GM21360 (cell line): ENCODE data around the gene PPFIA2.

Experiments
- ATAC-seq: cut with Tn5 transposase; IDR thresholded peaks from one replicate; pipeline ENCODE4 v1.9.1; 2021; ENCODE audit warnings: mild to moderate bottlenecking, moderate library complexity; ENCODE audit not compliant: unreplicated experiment

PPFIA2 gene

DNA sequence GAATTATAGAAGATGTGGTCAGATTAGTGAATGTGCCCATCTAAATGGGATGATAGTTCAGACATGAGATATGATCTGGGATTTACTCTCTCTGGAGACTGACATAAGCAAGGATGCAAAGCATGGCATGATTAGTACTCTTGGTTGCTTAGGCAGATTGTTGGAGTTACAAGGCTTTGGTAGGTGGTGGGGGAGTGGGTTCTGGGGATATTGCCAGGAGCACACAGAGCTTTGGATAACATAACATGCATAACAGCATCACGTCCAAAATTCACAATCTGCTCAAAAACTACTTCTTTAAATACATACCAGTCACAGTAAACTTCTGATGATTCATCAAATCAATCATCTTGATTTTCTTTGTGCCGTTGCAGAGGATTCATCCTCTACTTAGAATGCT lies 393.9 kb downstream of the PPFIA2 start:
- ATAC-seq = no peak

DNA sequence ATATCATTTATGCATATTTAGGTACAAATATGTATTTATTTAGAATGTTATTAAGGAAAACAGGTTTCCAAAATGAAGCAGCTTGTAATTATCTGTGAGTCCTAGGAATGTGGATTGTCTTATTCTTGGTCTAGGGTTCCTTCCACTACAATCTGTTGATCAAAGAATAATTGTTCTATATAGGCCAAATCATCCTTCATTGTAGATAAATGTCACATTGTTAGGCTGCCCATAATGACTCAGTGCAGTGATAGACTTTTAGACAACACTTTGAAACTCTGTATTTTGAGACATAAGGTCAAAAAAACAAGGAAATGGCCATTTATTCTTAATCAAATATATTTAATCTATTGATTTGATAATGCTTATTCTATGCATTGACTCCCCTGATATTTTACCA lies 398.2 kb downstream of the PPFIA2 start:
- no peak for ATAC-seq

DNA sequence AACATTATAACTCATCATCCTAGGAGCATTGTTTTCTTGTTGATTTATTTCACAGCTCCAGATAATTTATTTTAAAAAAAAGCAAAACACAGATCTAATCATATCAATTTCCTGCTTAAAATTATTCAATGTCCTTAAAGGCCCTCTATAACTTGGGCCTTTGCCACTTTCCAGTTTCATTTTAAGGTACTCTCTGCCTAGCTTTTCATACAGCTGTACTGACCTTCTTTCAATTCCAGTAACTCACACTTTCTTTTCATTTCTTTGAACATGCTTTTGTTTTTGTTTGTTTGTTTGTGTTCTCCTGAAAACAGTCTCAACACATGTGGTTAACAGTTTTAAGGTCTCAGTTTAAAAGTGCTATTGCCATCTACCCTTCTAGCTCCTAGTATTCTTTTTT lies 399.4 kb downstream of the PPFIA2 start:
- no peak for ATAC-seq

DNA sequence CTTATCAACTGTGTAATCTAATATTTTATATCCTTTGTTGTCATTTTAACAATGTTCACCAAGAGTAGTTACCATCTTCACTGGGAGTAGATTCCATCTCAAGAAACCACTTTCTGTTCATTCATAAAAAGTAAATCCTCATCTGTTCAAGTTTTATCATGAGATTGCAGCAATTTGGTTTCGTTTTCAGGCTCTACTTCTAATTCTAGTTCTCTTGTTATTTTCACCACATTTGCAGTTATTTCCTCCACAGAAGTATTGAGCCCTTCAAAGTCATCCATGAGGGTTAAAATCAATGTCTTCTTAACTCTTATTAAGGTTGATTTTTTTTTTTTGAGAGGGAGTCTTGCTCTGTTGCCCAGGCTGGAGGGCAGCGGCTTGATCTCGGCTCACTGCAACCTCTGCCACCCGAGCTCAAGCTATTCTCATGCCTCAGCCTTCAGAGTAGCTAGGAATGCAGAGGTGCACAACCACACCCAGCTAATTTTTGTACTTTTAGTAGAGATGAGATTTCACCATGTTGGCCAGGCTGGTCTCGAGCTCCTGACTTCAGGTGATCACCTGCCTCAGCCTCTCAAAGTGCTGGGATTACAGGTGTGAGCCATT lies 404.7 kb downstream of the PPFIA2 start:
- ATAC-seq = no peak

DNA sequence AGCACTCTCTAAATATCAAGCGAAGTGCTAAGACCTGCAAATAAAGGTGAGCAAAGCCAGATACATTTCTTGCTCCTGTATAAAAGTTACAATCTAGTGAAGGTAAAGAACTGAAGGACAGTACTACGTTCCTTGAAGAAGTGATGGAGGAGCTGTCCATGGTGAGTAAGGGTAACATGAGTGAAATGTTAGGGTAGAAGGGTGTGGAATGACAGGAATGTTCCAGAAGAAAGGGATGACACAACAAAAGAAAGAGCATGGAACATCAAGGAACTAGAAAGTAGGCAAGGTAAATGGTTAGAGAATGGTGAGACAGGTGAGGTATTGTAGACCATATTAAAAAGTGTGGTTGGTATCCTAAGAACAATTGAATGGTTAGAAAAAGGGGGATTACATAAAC lies 408.8 kb downstream of the PPFIA2 start:
- ATAC-seq = no peak

DNA sequence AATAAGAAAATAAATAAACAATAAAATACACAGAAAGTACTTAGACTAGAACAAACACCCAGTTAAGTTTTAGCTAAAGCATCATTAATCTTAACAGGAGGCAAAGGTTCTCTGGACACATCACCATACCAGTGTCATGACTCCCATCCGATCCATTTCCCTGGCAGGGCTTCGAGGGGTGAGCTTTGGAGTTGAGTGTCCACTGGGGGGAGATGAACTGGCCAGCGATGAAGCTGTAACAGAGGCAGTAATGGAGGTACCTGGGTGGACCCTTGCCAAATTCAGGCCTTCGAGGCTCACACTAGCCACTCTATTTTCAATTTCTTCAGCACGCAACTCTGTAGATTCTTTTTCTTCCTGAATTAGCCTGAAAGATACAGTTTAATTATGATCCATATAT lies 411.7 kb downstream of the PPFIA2 start:
- ATAC-seq = no peak

DNA sequence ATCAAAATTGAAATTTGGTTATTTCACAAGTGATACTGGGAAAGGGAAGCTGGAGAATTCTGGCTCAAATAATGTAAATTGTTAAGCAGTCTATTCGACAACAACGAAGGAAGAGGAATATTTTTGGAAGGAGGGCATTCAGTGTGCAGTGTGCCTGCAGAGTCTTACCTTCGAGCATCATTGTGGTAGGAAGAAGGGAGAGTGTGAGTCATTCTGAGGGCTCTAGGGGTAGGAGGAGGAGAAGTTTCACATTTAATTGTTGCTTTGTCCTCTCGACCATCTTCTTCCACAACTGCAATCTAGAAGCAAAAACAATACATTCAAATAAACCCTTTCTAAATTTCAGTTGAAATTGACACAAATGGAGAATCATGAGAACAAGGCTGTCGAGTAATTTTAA lies 418.2 kb downstream of the PPFIA2 start:
- no peak for ATAC-seq

DNA sequence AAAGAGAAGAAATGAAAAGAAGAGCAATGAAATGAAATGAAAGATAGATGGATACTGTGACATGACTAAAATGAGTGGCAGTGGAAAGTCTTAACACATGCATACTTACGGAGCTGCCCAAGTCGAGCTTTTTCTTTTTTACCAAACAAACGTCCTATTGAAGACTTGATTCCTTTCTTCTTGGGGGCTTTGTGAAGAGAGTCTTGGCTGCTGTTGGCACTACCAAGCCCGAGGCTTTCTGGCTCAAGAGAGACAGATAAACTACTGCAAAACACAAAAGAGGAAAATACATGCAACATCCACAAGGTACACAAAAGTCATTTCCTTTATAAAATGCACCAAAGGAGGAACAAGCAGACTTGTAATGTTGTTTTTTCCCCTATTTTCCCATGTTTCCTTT lies 420.1 kb downstream of the PPFIA2 start:
- no peak for ATAC-seq

DNA sequence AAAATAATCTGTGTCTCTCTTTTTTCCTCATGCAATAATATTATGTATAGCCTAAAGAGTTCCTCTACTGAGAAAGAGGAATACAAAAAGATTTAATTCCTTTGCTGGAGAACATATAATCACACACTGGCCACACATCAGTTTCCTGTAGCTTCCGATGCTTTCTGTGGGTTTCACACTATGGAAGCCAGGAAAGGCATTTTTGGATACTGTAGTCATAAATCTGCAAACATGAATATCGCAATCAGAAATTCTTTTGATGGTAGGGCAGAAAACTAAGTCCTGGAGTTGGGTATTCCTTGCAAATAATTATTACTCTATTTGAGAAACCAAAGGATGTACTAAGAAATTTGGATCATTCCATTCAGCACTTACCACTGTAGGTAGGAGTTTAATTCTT lies 421.3 kb downstream of the PPFIA2 start:
- no peak for ATAC-seq

DNA sequence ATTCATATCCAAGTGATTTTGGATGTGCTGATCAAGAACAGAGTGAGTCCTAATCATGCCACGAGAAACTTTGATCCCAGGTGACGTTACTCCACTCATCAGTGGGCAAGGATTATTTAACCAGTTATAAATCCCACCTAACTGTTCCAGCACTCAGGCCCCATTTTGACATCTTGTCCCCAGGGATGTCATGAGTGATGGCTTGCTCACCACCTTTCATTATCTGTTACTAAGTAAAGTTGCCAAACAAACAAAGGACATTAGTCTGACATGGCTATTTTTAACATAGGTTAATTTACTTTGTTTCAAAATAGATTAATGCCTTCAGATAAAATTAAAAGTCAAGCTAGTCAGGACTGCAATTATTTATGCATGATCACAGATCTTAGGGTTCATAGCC lies 425.3 kb downstream of the PPFIA2 start:
- no peak for ATAC-seq

DNA sequence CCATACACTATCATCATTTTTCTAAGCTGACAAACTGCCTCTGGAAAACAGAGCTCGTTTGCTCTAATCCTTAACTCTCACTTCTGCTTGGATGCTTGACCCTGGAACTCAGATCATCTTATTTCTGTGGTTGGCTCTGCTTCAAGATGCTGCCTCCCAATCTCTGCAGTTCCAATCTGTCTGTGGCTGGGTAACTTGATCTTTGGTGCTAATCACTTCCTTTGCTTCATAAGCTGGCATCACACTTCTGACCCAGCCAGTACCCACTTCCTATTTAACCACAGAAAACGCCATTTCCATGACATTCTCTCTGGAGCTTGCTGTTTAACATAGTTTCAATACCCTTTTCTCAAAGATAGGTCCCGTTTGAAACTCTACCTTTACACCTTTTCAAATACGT lies 427.1 kb downstream of the PPFIA2 start:
- no peak for ATAC-seq

DNA sequence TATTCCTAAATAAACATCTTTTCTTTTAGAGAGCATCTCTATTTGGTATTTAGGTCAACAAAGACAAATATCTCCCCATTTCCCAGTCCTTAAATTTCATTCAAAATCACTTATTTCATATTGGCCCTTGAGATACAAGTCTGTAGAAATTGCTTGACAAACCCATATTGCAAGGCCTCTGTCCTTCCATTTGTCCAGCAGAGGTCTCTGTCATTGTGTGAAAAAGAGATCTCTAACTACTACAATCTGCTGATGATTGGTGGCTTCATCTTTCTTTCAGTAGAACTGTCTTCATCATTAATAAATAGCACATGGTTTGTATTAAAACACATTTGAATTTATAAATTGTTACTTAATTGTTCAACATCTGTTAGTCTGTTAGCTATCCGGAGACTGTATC lies 428.7 kb downstream of the PPFIA2 start:
- ATAC-seq = no peak

DNA sequence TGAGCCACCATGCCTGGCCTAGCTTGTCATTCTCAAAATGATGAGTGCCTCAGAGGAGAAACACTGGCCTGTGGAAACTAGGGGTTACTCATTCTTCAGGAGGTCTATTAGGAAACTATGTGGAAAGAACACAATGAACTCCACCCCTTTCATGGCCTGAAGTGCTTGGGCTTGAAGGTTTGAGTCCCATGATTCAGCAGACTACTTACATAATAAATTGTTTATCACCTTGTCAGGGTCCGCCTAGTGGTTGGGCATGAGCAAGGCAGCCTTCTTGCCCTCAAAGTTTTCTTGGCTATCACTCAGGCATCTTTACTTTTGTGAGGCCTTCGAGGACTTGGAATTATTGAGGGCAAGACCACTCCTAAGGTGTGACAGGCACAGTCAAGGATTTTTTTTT lies 430.1 kb downstream of the PPFIA2 start:
- peak; percentile 92 for ATAC-seq

DNA sequence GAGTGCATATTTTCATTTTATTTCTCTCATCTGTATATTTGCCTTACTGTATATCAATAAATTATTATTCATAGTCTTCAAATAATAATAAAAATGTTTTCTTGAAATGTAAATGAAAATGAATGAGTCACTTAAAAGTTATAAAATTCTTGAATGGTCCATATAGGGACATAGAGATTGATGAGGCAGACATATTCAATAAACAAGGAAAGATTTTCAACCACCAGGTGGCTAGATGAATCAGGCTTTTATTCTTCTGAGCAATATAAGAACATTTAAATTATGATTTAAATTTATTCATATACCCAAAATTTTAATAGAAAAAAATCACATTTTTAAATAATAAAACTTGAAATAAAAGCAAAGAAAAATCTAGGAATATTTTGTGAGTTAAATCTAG lies 431.7 kb downstream of the PPFIA2 start:
- no peak for ATAC-seq

DNA sequence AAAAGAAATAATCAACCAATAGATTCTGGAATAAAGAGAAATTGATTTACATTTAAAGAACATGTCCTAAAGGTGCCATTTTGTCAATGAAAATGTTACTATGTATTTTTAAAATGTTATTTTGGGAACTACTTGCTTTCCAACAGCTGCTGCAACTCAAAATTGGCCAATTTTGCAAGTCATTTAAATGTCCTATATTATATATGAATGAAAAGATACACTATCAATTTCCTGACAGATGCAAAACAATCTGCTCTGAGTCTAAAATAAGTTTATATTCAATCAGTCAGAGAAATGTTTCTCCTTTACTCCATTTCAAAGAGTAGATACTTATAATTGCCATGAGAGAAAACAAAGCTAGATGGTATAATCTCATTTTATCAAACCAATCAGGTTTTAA lies 434.1 kb downstream of the PPFIA2 start:
- no peak for ATAC-seq

DNA sequence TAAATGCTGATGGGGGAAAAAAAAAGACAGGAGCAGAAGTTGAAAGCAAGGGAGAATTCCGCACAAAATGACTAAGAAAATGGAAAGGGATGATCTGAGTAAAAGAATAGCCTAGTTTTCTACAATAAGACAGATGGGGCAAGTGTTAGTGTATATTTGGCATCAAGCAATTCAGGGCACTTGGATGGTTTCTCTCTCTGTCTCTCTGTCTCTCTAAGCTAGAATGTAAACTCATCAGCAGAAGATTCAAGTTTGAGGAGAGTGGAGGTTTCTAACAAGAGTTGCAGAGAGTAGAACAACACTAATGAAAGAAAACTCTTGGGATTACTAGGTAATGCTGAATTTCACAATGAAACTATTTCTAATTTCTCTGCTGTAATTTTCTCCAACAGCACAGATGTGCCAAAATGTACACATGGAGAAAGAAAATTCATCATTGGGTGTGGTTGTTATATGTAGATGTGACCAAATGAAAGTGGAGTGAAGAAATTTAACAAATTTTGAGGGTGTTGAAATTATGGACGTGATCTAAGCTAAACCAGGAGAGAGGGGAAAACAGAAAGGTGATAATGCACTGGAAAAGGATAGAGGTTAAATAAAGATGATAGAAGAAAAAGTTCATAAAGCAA lies 444.1 kb downstream of the PPFIA2 start:
- ATAC-seq = no peak

DNA sequence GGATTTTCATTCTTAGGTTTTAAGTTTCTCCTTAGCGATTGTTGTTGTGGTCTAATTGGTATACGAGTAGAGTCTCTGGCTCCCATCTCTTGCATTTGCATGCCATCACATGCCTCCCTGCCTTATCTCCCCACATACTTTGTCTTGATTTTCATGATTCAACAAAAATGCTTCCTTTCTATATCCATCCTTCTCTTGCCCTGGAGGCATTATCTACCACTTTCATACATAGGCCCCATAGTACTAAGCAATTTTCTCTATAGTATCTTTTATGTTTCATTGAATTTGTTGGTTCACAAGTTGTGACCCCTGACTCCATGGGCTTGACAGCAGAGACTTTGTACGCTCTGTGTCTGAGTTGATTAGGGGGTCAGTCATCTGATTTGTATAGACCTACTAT lies 455.2 kb downstream of the PPFIA2 start:
- no peak for ATAC-seq

DNA sequence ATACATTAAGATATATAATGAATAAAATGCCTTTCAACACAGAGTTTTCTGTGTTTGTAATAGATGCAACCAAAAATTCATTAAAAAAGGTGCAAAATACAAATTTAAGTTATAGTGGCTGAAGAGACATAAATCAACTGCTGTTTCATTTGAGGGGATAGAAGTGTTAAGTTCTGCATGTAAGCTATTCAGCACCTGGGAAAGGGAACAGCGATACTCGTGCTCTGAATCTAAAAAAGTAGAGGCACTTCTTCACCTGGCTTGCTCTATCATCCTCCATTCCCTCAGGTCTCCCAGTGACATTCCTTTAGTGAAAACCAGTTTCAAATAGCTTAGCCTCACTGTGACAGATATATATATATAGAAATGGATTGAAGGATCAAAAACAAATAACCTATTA lies 458.7 kb downstream of the PPFIA2 start:
- no peak for ATAC-seq

DNA sequence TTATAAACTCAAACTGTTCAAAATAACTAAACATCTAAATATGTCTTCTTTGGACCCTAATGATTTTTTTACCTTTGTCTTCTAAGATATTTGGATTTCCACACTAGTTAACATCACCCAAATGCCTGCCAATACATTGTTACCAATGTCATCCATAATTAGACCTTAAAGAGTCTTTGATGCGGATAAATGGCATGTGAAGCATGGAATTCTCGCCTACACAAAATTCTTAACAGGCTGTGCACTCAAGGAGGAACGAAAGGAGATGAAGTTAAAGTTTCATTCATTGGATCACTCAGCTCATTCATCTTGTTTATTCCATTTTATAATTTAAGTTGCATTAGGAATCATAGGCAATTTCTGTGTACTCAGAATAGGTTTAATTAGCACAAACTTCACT lies 461.5 kb downstream of the PPFIA2 start:
- no peak for ATAC-seq

DNA sequence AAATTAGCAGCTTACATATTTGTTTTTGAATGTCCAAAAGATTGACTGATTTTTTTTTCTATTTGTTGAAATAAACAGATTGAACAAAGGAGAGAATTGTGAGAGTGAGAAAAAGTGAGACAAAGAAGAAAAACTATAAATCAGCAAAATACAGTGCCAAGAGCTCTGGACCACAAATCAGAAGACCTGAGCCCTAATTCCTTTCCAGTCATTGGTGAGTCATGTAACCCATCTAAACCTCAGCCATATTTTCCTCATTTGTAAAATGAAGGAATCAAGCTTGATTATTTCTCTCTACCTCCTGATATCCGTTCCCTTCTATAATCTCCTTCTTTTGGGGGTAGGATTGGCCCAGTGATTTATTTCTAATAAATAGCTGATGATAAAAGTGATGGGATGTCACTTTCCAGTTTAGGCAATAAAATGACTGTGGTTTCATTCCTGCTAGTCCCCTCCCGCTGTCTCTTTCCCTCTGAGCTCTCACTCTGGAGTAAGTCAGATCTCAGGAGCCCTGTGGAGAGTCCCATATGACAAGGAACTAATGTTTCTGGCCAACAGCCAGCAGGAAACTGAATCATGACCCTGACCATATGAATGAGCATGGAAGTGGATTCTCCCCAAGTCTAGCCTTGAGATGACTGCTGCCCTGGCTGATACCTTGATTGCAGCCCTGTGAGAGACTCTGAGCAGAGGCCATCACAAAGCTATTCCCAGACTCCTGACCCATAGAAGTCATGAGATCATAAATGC lies 462.4 kb downstream of the PPFIA2 start:
- ATAC-seq = no peak

DNA sequence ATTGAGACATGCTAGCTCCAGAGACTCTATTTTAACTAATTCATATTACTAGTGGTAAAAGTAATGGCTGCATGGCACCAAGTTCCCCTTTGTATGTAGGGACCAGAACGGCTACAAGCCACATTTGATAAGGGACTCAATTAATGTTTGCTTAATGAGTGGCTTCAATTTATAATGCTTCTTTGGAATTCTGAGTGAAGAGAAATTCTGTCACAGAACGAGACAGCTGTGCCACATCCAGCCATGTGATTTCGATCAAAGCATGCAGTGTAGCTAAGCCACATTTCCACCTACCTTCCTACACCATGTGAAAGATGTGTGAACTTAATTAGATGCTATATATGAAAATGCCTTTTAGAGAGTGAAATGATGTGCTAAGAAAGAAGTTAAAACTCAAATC lies 463.9 kb downstream of the PPFIA2 start:
- ATAC-seq = no peak
